OCI-LY3 (cell line): Measurements from ENCODE around the gene C3orf38.

Source experiments
- CTCF ChIP-seq: fragments of 200-600, 300-600 bp; sonication (generic); IDR thresholded peaks from 2 replicates; pipeline ENCODE4 v1.5.1; 2014; ENCODE audit warnings: antibody characterized with exemption, low read length, low read depth
- EZH2phosphoT487 ChIP-seq: fragments of 200-600 bp; shearing (Covaris generic); IDR thresholded peaks from 2 replicates; pipeline ENCODE4 v1.6.1; 2018; ENCODE audit warnings: antibody characterized with exemption, mixed run types, low read depth

GRCh38 chr3:88195951-88196434, 46.2 kb downstream of the C3orf38 start:
- TF ChIP-seq CTCF (no peak), EZH2phosphoT487 (no peak)
